BLaER1 (cell line): ENCODE measurements around the gene RASSF3.

Source experiments
- H3K27ac ChIP-seq: shearing (Covaris generic); formaldehyde crosslinking; 2 replicates; pipeline ENCODE4 v1.8.1; 2022
- H3K27me3 ChIP-seq: shearing (Covaris generic); formaldehyde crosslinking; 2 replicates; pipeline ENCODE4 v1.8.1; 2022
- H3K36me3 ChIP-seq: shearing (Covaris generic); formaldehyde crosslinking; 2 replicates; pipeline ENCODE4 v1.8.1; 2022
- H3K4me1 ChIP-seq: shearing (Covaris generic); formaldehyde crosslinking; 2 replicates; pipeline ENCODE4 v1.8.1; 2022
- H3K4me2 ChIP-seq: shearing (Covaris generic); formaldehyde crosslinking; 2 replicates; pipeline ENCODE4 v1.8.1; 2022
- H3K4me3 ChIP-seq: shearing (Covaris generic); formaldehyde crosslinking; 2 replicates; pipeline ENCODE4 v1.8.1; 2022
- H3K9ac ChIP-seq: shearing (Covaris generic); formaldehyde crosslinking; 2 replicates; pipeline ENCODE4 v1.8.1; 2022
- H3K9me3 ChIP-seq: shearing (Covaris generic); formaldehyde crosslinking; 2 replicates; pipeline ENCODE4 v1.8.1; 2022
- H4K20me1 ChIP-seq: shearing (Covaris generic); formaldehyde crosslinking; 2 replicates; pipeline ENCODE4 v1.8.1; 2022
- Cebpa-rat ChIP-seq: shearing (Covaris generic); IDR thresholded peaks from 2 replicates; pipeline ENCODE4 v1.8.1; 2022

The RASSF3 gene

DNA sequence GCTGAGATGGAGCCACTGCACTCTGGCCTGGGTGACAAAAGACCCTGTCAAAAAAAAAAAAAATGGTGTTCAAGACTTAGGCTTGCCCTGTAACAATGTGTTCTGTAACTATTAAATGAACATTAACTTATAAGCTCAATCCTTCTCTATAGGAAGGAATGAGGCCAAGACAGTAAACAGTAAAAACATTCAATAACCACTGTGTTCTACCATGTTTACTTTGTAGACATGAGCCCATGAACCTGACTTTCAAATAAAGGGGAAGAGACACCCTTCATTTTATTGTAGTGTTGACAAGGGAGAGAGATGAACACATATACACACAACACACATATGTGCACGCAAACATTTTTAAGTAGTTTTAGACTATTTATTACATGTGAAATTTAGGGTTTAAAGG lies 20.1 kb upstream of the RASSF3 start:
- TF ChIP-seq Cebpa-rat: no peak
- Histone ChIP-seq H3K27me3 (no peaks in the 10 kb centered on the region), H3K4me2 (no peak overlapping the region), H3K9me3 (no peaks in the 10 kb centered on the region), H3K4me1 (peaks cover 2% of the 10 kb centered on the region; the same call in 1 of the 2 replicates), H3K4me3 (no peak overlapping the region), H3K36me3 (no peaks in the 10 kb centered on the region), H4K20me1 (no peaks in the 10 kb centered on the region), H3K9ac (no peak overlapping the region), H3K27ac (no peak overlapping the region)

DNA sequence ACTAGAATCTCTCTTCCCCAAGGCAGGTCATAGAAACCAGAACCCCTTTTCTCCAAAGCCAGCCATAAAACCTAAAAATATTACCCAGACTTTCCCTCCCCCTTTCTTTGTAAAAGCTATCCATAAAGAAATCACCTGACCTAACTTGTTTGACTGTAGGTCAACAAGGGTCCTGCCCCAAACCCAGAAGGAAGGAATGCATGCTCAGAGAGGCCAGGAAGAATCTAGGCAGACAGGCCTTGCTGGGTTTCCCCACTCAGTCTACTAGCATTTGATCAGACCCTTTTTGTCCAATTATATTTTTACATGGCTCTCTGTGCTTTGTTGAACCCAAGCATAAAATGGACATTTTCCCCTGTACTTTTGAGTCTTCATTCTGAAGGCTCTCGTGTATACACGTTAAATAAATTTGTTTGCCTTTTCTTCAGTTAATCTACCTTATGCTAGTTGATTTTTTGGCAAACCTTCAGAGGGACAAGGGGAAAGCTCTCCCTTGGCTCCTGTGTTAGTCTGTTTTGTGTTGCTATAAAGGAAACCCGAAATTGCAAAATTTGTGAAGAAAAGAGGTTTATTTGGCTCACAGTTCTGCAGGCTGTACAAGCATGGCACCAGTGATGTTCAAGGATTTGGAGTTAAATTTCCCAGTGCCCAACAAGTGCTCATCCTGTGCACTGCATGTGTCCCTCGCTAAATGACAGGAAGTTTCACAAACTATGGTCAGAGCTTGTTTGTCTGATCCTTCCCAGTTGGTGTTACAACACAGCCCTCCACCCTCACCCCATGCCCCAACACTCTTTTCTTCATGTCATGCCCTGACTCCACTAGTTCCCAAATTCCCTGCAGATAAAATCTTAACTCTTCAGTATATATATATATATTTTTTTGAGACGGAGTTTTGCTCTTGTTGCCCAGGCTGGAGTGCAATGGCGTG lies 14.2 kb upstream of the RASSF3 start:
- TF ChIP-seq Cebpa-rat: no peak
- Histone ChIP-seq H3K4me2 (no peak overlapping the region), H3K27ac (no peak overlapping the region), H3K4me3 (no peak overlapping the region), H3K9ac (no peak overlapping the region), H3K27me3 (no peaks in the 10 kb centered on the region), H3K36me3 (no peaks in the 10 kb centered on the region), H3K9me3 (no peaks in the 10 kb centered on the region), H3K4me1 (peaks cover 28% of the 10 kb centered on the region), H4K20me1 (no peaks in the 10 kb centered on the region)

DNA sequence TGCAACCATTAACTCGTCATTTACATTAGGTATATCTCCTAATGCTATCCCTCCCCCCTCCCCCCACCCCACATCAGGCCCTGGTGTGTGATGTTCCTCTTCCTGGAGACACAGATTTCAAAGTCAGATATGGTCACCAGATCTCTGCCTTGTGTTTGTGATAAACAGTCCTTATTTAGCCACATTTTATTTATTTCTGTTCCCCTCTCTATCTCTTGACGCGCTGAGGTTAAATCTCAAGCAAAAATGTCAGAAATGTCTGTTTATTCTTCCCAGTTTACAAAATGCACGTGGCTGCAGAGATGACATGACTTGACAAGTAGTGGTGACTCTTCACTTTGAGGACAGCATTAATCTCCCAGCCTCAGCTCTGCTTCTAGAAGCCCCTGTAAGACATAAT lies 11.5 kb upstream of the RASSF3 start:
- Histone ChIP-seq H3K9ac (no peak overlapping the region), H3K27ac (no peak overlapping the region), H3K36me3 (no peaks in the 10 kb centered on the region), H3K4me1 (peaks cover 28% of the 10 kb centered on the region), H4K20me1 (no peaks in the 10 kb centered on the region), H3K9me3 (no peaks in the 10 kb centered on the region), H3K27me3 (no peaks in the 10 kb centered on the region), H3K4me3 (no peak overlapping the region), H3K4me2 (peak overlapping the region; percentile 44)
- TF ChIP-seq Cebpa-rat: no peak

DNA sequence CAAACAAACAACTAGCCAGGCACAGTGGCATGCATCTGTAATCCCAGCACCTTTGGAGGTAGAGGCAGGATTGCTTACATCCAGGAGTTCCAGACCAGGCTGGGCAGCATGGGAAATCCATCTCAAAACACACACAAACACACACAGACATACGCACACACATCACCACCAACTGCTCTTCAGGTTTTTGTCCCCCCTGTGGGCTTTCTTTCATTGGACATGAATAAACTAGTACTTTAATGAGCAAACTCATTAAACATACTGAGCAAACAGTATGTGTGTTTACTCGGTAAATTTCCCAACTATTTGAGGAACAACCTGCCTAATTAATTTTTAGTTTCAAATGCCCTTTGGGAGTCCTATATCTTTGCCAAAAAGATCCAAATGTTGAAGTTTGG lies 10.1 kb upstream of the RASSF3 start:
- no peaks in the 10 kb centered on the region for H3K27me3 ChIP-seq
- no peak overlapping the region for H3K4me3 ChIP-seq
- no peak overlapping the region for H3K4me2 ChIP-seq
- H4K20me1 ChIP-seq: no peaks in the 10 kb centered on the region
- H3K4me1 ChIP-seq: peaks cover 26% of the 10 kb centered on the region
- H3K9ac ChIP-seq: no peak overlapping the region
- H3K27ac ChIP-seq: no peak overlapping the region
- no peaks in the 10 kb centered on the region for H3K36me3 ChIP-seq
- no peak for TF ChIP-seq Cebpa-rat
- no peaks in the 10 kb centered on the region for H3K9me3 ChIP-seq

DNA sequence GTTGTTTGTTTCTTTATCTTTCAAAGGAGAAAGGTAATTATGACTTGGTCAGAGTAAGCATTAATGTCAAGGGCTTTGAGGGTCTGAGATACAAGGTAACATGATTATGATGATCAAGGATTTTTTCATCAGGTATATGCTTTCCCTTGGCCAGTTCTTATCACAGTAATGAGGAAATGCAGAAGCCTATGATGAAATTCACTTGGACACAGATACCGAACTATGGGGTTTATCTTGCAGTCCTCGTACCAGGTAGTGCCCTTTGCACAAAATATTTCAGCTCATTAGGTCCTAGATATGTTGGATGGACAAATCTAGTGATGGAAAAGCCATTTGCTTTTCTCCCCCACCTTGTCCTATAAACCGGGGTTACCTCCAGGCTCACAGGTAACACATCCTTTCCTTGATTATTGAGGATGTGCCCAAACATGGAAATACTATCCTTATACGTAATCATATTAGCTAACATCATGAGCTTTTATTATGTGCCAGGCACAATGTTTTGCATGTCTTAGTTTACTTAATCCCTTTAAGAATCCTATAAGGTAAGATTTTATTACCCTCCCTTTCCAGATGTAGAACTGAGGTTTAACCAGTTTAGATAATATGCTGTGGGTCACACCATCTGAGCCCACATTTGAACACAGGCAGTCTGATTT lies 7.0 kb upstream of the RASSF3 start:
- Histone ChIP-seq H3K4me2 (no peak overlapping the region), H3K9me3 (no peaks in the 10 kb centered on the region)

DNA sequence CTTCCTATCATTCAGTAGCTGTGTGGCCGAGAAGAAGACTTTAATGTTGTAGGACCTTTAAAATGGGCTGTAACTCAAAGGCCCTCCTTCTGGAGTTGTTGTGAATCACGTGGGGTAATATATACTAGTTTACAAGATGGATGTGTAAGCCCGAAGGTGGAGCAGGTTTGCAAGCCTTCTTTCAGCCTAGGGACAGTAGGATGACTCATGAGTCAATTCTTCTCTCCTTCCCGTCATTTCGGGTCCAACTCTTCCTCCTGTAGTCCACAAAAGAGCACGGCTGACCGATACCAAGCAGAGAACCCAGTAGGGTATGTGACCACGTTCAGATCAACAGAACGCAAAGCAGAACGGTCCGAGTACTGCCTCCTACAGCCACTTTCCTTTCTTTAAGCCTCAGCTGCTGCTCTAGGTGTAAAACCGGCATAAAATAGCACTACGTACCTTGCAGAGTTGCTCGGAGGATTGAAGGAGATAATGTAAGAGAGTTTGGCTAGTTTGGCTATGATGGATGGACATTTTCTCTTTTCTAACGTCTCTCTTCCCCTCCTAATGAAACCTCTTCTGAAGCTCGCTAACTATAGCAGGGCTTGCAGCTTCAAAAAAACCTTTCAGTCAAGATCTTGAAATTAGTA lies 1.3 kb upstream of the RASSF3 start:
- Histone ChIP-seq H3K4me3 (peak overlapping the region; percentile 87), H3K27me3 (no peaks in the 10 kb centered on the region), H3K36me3 (no peaks in the 10 kb centered on the region), H3K27ac (peak overlapping the region; percentile 90), H3K9ac (peak overlapping the region; percentile 89), H3K4me2 (peak overlapping the region; percentile 87), H3K4me1 (peaks cover 33% of the 10 kb centered on the region), H3K9me3 (no peaks in the 10 kb centered on the region), H4K20me1 (peaks cover 14% of the 10 kb centered on the region; the same call in 1 of the 2 replicates)
- no peak for TF ChIP-seq Cebpa-rat

More for the DNA sequence above, 7.0 kb upstream of the RASSF3 start:
- Histone ChIP-seq H4K20me1 (no peaks in the 10 kb centered on the region), H3K4me1 (peaks cover 28% of the 10 kb centered on the region), H3K27me3 (no peaks in the 10 kb centered on the region), H3K27ac (no peak overlapping the region), H3K4me3 (no peak overlapping the region), H3K36me3 (no peaks in the 10 kb centered on the region), H3K9ac (no peak overlapping the region)
- no peak for TF ChIP-seq Cebpa-rat

DNA sequence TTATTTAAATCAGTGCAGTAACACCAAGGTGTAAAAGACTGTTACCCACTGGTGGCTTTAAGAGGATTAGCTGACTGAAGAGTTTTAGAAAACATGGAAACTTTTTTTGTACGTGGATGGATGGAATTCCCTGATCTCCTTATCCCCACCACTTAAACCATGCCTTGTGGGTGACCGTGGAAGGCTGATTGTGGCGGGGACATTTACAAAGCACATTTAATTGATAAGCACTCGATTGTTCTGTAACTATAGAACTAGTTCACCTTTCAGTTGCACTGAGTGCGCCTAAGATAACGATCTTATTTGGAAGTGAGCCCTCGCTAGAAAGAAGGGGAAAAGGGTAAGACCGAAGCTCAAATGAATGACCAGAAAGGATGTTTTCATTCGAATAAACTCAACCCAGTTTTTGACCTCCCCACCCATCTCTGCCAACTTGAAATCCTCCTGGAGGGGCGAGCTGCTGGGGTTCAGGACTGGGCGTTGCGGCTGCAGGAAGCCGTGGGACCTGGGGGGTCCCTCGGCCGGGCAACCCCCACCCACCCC lies 688 bp upstream of the RASSF3 start:
- Histone ChIP-seq H3K36me3 (peaks cover 2% of the 10 kb centered on the region; the same call in 1 of the 2 replicates), H3K9ac (peak overlapping the region; percentile 89), H3K4me3 (peak overlapping the region; percentile 87), H3K9me3 (no peaks in the 10 kb centered on the region), H3K4me2 (peak overlapping the region; percentile 87), H3K4me1 (peaks cover 39% of the 10 kb centered on the region), H3K27ac (peak overlapping the region; percentile 90), H4K20me1 (peaks cover 14% of the 10 kb centered on the region; the same call in 1 of the 2 replicates), H3K27me3 (no peaks in the 10 kb centered on the region)
- no peak for TF ChIP-seq Cebpa-rat

DNA sequence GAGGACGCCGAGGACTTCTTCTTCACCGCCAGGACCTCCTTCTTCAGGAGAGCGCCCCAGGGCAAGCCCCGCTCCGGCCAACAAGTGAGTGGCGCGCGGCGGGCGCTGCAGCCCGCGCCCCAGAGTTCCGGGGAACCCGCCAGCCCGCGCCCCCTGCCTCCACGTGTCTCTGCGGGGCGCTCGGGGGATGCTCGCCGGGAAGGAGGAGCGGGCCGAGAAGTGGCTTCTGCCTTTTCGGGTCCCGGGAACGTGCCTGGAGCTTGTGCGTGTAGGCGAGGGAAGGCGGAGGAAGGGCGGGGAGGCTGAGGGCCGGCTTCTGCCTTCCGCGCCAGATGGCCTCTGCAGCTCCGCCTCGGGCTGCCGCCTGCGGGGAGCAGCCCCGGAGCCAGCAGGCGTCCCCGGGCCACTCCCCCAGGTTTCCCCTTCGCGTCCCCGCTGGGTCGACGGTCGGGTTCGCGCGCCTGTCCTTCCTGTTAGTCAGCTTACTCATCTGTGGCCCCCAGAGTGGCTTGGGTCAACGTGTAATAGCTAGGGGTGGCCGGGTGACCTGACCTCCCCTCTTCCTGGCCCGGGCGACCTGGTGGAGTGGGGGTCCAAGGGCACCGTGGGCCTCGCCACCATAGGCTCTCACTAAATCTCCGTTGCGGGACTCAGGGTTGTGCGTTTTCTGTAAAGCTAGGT lies 505 bp downstream of the RASSF3 start:
- peak overlapping the region; percentile 92 for H3K4me2 ChIP-seq
- H3K27ac ChIP-seq: peak overlapping the region; percentile 90
- no peaks in the 10 kb centered on the region for H3K27me3 ChIP-seq
- TF ChIP-seq Cebpa-rat: no peak
- peak overlapping the region; percentile 89 for H3K9ac ChIP-seq
- H3K4me1 ChIP-seq: peaks cover 51% of the 10 kb centered on the region
- peaks cover 14% of the 10 kb centered on the region; the same call in 1 of the 2 replicates for H4K20me1 ChIP-seq
- peak overlapping the region; percentile 87 for H3K4me3 ChIP-seq
- H3K36me3 ChIP-seq: peaks cover 7% of the 10 kb centered on the region; the same call in 1 of the 2 replicates
- H3K9me3 ChIP-seq: no peaks in the 10 kb centered on the region
